Measurements from ENCODE around the gene DNAJC17. TPM values are rescaled to one million over a fixed set of nuclear protein-coding genes. Genes with fewer than 3 reads are reported as not detected.

DNAJC17 gene
- total RNA-seq, 1 experiment from 2014 or later: 51.3 TPM

- in situ Hi-C loops (cut with HindIII; ENCODE audit: low pct_unique_long_range_greater_than_20kb, low sequenced_read_pairs): no loop called here
- DNase-seq (ENCODE audit: low read depth): no peak
Observed at GRCh38 chr15:40721701-40722100, 85.6 kb downstream of the DNAJC17 start.

DNA sequence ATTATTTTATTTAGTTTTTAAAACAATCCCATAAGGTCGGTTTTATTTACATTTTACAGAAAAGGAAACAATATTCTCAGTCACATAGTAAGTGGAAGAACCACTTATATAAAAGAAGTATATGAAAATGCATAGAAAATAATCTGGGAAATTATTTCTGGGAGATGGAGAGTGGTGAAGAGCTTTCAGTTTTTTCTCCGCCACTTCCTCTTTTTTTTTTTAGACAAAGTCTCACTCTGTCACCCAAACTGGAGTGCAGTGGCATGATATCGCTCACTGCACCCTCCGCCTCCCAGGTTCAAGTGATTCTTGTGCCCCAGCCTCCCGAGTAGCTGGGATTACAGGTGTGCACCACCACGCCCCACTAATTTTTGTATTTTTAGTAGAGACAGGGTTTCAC, 91.1 kb downstream of the DNAJC17 start:
- DNase-seq (ENCODE audit: low read depth): no peak
- in situ Hi-C loops (cut with HindIII; ENCODE audit: low pct_unique_long_range_greater_than_20kb, low sequenced_read_pairs): no loop called here

Other genes with a start within 250 kb of the DNAJC17 start
- gene CCDC32, start 242.4 kb downstream of the DNAJC17 start, total RNA-seq (2014; rRNA removed; shearing (Covaris generic); ENCODE audit: low replicate concordance): 31.4 and 33.7 TPM in 2 replicates
- 16.1 and 20.3 TPM in 2 replicates for gene RPUSD2, start 238.2 kb downstream of the DNAJC17 start, total RNA-seq (2014; rRNA removed; shearing (Covaris generic); ENCODE audit: low replicate concordance)
- gene KNL1, start 213.2 kb downstream of the DNAJC17 start, total RNA-seq (2014; rRNA removed; shearing (Covaris generic); ENCODE audit: low replicate concordance): 9.9 and 19.8 TPM in 2 replicates
- gene RAD51, start 112.3 kb downstream of the DNAJC17 start, total RNA-seq (2014; rRNA removed; shearing (Covaris generic); ENCODE audit: low replicate concordance): 22.3 and 34.0 TPM in 2 replicates
- gene RMDN3, start 52.2 kb downstream of the DNAJC17 start, total RNA-seq (2014; rRNA removed; shearing (Covaris generic); ENCODE audit: low replicate concordance): 27.7 and 29.0 TPM in 2 replicates
- 73.4 and 105 TPM in 2 replicates for gene GCHFR, start 43.4 kb downstream of the DNAJC17 start, total RNA-seq (2014; rRNA removed; shearing (Covaris generic); ENCODE audit: low replicate concordance)
- gene C15orf62, start 37.5 kb downstream of the DNAJC17 start, total RNA-seq (2014; rRNA removed; shearing (Covaris generic); ENCODE audit: low replicate concordance): 0.27 and 0.64 TPM in 2 replicates
- 88.7 and 100 TPM in 2 replicates for gene ZFYVE19, start 384 bp downstream of the DNAJC17 start, total RNA-seq (2014; rRNA removed; shearing (Covaris generic); ENCODE audit: low replicate concordance)
- gene PPP1R14D, start 21.2 kb upstream of the DNAJC17 start, total RNA-seq (2014; rRNA removed; shearing (Covaris generic); ENCODE audit: low replicate concordance): not detected in 2 replicates
- gene SPINT1, start 36.6 kb upstream of the DNAJC17 start, total RNA-seq (2014; rRNA removed; shearing (Covaris generic); ENCODE audit: low replicate concordance): 19.5 and 29.7 TPM in 2 replicates
- gene RHOV, start 66.8 kb upstream of the DNAJC17 start, total RNA-seq (2014; rRNA removed; shearing (Covaris generic); ENCODE audit: low replicate concordance): 0.23 and 0.51 TPM in 2 replicates
- gene VPS18, start 87.0 kb upstream of the DNAJC17 start, total RNA-seq (2014; rRNA removed; shearing (Covaris generic); ENCODE audit: low replicate concordance): 20.5 and 23.9 TPM in 2 replicates
- gene DLL4, start 121.9 kb upstream of the DNAJC17 start, total RNA-seq (2014; rRNA removed; shearing (Covaris generic); ENCODE audit: low replicate concordance): 0.07 TPM in 1 of 2 replicates, not detected in the other
- 11.9 and 12.7 TPM in 2 replicates for gene CHAC1, start 146.0 kb upstream of the DNAJC17 start, total RNA-seq (2014; rRNA removed; shearing (Covaris generic); ENCODE audit: low replicate concordance)

Measured in Caki2 (cell line).